CD4-positive, CD25-positive, alpha-beta regulatory T cell (primary cell): Measurements from ENCODE around the gene CD300H. TPM values are rescaled to one million over a fixed set of nuclear protein-coding genes. Genes with fewer than 3 reads are reported as not detected.
A peak's percentile ranks its signal among the peaks of the same experiment; 100 is the strongest.

ENCODE experiments used
- ATAC-seq, 2 donors: fragments of 150-1000 bp; cut with Tn5 transposase; one replicate each; pipeline ENCODE4 v1.10.0; 2021; ENCODE audit warnings: low read depth in 2 of 2, moderate number of reproducible peaks in 2 of 2, moderate library complexity in 1 of 2
- DNase-seq, 3 donors: peaks; one replicate each; pipeline versions ENCODE4 v3.0.0 to v3.0.0-alpha.2; 2012 to 2022; ENCODE audit warnings: mixed read lengths in 1 of 3
- H3K27ac ChIP-seq: one replicate; pipeline ENCODE4 v1.7.0; 2013; ENCODE audit warnings: mild to moderate bottlenecking, low read length; ENCODE audit not compliant: insufficient read depth, poor library complexity, severe bottlenecking
- H3K27me3 ChIP-seq: one replicate; pipeline ENCODE4 v1.7.0; 2013; ENCODE audit warnings: low read length; ENCODE audit not compliant: control insufficient read depth, insufficient read depth
- H3K36me3 ChIP-seq: one replicate; pipeline ENCODE4 v1.7.0; 2013; ENCODE audit warnings: mild to moderate bottlenecking, low read length, moderate library complexity; ENCODE audit not compliant: control insufficient read depth, insufficient read depth
- H3K4me1 ChIP-seq: 2 replicates; pipeline ENCODE4 v1.7.0; 2013; ENCODE audit warnings: mild to moderate bottlenecking, low read length; ENCODE audit not compliant: insufficient read depth, control insufficient read depth, poor library complexity, severe bottlenecking
- H3K4me3 ChIP-seq: one replicate; pipeline ENCODE4 v1.7.0; 2013; ENCODE audit warnings: low read depth, mild to moderate bottlenecking, low read length, moderate library complexity
- H3K9me3 ChIP-seq, 2 experiments: 1 replicate in 1 of 2; 2 replicates in 1 of 2; pipeline ENCODE4 v1.7.0; 2013; ENCODE audit warnings: low read length in 2 of 2, mild to moderate bottlenecking in 1 of 2, moderate library complexity in 1 of 2; ENCODE audit not compliant: control insufficient read depth in 2 of 2
- H3K27ac Mint-ChIP-seq, 3 donors: one replicate each; pipeline ENCODE4 v1.8.0; 2020 to 2022; ENCODE audit warnings: mild to moderate bottlenecking in 3 of 3, mixed read lengths in 3 of 3, moderate library complexity in 2 of 3
- H3K27me3 Mint-ChIP-seq: one replicate; pipeline ENCODE4 v1.8.0; 2022; ENCODE audit warnings: mild to moderate bottlenecking, mixed read lengths
- H3K36me3 Mint-ChIP-seq: one replicate; pipeline ENCODE4 v1.8.0; 2020; ENCODE audit warnings: mixed read lengths
- H3K4me1 Mint-ChIP-seq, 4 donors: one replicate each; pipeline ENCODE4 v1.8.0; 2020 to 2022; ENCODE audit warnings: mixed read lengths in 4 of 4, mild to moderate bottlenecking in 1 of 4
- H3K4me3 Mint-ChIP-seq, 4 donors: one replicate each; pipeline ENCODE4 v1.8.0; 2020 to 2022; ENCODE audit warnings: mild to moderate bottlenecking in 4 of 4, mixed read lengths in 4 of 4, moderate library complexity in 3 of 4
- H3K9me3 Mint-ChIP-seq, 7 donors: one replicate each; pipeline ENCODE4 v1.8.0; 2020 to 2022; ENCODE audit warnings: mixed read lengths in 7 of 7, mild to moderate bottlenecking in 3 of 7, moderate library complexity in 2 of 7
- polyA plus RNA-seq, 4 donors: library from polyadenylated mRNA; unstranded; fragments of 300-500 nt; fragmentation: Illumina TruSeq; gene quantifications; one replicate each; pipeline ENCODE4 v1.2.3, GENCODE V29; 2021
- total RNA-seq: library from RNA; stranded (reverse); gene quantifications from one replicate; pipeline ENCODE4 v1.2.3, GENCODE V29; 2022

The CD300H gene
- total and polyA plus RNA-seq, 5 donors from 2014 or later: 0.37 TPM; not detected in 4

DNA sequence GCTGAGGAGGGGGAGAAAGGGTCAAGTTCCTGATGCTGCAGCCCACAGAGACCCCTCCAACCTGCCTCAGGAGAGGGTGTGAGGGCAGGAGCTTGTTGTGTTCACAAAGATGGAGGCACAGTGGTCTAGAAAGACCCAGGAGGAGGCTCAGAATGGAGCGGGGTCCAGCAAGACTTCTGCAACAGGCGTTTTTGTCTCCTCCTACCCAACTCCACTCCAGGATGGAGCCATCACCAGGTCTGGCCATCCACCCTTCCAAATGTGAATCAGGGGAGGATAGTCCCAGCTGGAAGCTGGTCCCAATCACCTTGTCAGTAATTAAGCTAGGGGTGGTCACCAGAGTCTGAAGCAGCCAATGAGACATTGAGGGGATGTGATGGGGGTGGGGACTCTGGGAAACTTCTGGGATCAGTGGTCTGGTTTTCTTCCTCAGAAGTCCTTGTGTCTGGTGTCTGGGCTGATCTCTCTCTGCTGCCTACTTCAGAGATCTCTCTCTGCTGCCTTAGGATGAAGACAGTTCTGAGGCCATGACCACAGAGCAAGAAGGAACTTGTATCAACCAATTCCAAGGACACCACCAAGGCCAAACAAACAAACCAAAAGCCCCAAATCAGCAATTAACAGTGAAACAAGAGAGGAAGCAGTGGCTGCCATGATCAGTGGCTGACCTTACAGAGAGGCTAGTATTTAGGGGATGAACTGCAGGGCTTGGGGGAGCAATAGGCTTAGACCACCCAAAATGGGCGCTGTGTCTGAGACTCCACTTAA lies 50.6 kb downstream of the CD300H start:
- H3K9me3 Mint-ChIP-seq: peaks cover 0 to 20% (median 8%) of the 10 kb centered on the region in 7 donors
- H3K4me1 Mint-ChIP-seq: peaks cover 0 to 4% (median 1%) of the 10 kb centered on the region in 4 donors
- ATAC-seq: no peak
- H3K36me3 Mint-ChIP-seq: peaks cover 9% of the 10 kb centered on the region
- Histone ChIP-seq H3K27me3 (peaks cover 5% of the 10 kb centered on the region), H3K27ac (no peak overlapping the region), H3K4me1 (no peaks in the 10 kb centered on the region), H3K36me3 (no peaks in the 10 kb centered on the region), H3K4me3 (no peak overlapping the region), H3K9me3 (peaks cover 0 to 3% of the 10 kb centered on the region in 2 experiments)
- DNase-seq: no peak
- H3K27ac Mint-ChIP-seq: no peak overlapping the region
- no peak overlapping the region for H3K4me3 Mint-ChIP-seq
- H3K27me3 Mint-ChIP-seq: peaks cover 31% of the 10 kb centered on the region

DNA sequence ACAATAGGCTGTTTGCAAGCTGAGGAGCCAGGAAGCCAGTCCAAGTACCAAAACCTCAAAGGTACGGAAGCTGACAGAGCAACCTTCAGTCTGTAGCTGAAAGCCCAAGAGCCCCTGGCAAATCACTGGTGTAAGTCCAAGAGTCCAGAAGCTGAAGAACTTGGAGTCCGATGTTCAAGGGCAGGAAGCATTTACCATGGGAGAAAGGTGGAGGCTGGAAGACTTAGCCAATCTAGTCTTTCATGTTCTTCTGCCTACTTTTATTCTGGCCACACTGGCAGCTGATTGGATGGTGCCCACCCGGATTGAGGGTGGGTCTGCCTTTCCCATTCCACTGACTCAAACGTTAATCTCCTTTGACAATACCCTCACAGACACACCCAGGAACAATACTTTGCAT lies 51.4 kb downstream of the CD300H start:
- H3K36me3 ChIP-seq: no peaks in the 10 kb centered on the region
- H3K27ac ChIP-seq: no peak overlapping the region
- peaks cover 0 to 4% (median 1%) of the 10 kb centered on the region in 4 donors for H3K4me1 Mint-ChIP-seq
- no peaks in the 10 kb centered on the region for H3K4me1 ChIP-seq
- ATAC-seq: no peak
- H3K27ac Mint-ChIP-seq: no peak overlapping the region
- DNase-seq: no peak
- peaks cover 9% of the 10 kb centered on the region for H3K36me3 Mint-ChIP-seq
- peaks cover 0 to 3% of the 10 kb centered on the region in 2 experiments for H3K9me3 ChIP-seq
- peaks cover 5% of the 10 kb centered on the region for H3K27me3 ChIP-seq
- H3K27me3 Mint-ChIP-seq: peaks cover 39% of the 10 kb centered on the region
- H3K9me3 Mint-ChIP-seq: peaks cover 0 to 20% (median 8%) of the 10 kb centered on the region in 7 donors
- H3K4me3 ChIP-seq: no peak overlapping the region
- no peak overlapping the region for H3K4me3 Mint-ChIP-seq

DNA sequence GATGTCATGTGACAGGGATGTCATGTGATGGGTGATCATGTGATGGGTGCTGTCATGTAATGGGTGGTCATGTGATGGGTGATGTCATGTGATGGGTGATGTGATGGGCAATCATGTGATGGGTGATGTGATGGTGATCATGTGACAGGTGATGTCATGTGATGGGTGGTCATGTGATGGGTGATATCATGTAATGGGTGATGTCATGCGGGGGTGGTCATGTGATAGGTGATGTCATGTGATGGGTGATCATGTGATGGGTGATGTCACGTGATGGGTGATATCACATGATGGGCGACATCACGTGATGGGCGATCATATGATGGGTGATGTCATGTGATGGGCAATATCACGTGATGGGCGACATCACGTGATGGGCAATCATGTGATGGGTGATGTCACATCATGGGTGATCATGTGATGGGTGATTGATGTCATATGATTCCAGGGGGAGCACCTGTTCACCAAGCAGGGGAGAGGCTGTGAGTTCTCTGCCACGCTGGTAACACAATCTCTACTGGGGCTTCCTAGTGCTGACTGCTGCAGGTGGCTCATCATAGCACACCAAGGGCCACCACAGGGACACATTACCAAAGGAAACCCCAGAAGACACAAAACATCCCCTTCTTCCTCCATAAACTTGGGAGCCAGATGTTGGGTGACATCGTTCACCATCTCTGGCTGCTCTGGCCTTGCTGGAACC lies 52.5 kb downstream of the CD300H start:
- no peaks in the 10 kb centered on the region for H3K36me3 ChIP-seq
- H3K4me3 ChIP-seq: no peak overlapping the region
- H3K4me1 ChIP-seq: no peaks in the 10 kb centered on the region
- peaks cover 9% of the 10 kb centered on the region for H3K36me3 Mint-ChIP-seq
- peaks cover 42% of the 10 kb centered on the region for H3K27me3 Mint-ChIP-seq
- H3K27ac Mint-ChIP-seq: peak overlapping the region in 2 of 3 donors; percentile 67 to 94
- no peak overlapping the region for H3K27ac ChIP-seq
- DNase-seq (peak in 1 of 3 donors; percentile 23), ATAC-seq (peak; percentile 16 to 22)
- peaks cover 0 to 4% (median 1%) of the 10 kb centered on the region in 4 donors for H3K4me1 Mint-ChIP-seq
- H3K9me3 Mint-ChIP-seq: peaks cover 0 to 20% (median 8%) of the 10 kb centered on the region in 7 donors
- H3K4me3 Mint-ChIP-seq: peak overlapping the region; percentile 48 to 93 (median 76)
- H3K27me3 ChIP-seq: peaks cover 5% of the 10 kb centered on the region
- peaks cover 0 to 3% of the 10 kb centered on the region in 2 experiments for H3K9me3 ChIP-seq

DNA sequence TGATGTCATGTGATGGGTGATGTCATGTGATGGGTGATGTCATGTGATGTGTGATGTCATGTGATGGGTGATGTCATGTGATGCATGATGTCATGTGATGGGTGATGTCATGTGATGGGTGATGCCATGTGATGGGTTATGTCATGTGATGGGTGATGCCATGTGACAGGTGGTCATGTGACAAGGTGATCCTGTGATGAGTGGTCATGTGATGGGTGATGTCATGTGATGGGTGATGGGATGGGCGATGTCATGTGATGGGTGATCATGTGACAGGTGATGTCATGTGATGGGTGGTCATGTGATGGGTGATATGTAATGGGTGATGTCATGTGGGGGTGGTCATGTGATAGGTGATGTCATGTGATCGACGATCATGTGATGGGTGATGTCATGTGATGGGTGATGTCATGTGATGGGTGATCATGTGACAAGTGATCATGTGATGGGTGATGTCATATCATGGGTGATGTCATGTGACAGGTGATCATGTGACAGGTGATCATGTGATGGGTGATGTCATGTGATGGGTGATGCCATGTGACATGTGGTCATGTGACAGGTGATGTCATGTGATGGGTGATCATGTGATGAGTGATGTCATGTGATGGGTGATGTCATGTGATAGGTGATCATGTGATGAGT lies 53.2 kb downstream of the CD300H start:
- peaks cover 40% of the 10 kb centered on the region for H3K27me3 Mint-ChIP-seq
- H3K4me1 Mint-ChIP-seq: peaks cover 0 to 4% (median 1%) of the 10 kb centered on the region in 4 donors
- H3K4me1 ChIP-seq: no peaks in the 10 kb centered on the region
- DNase-seq (peak; percentile 24 to 57 (median 43)), ATAC-seq (peak; percentile 25 to 41)
- H3K36me3 ChIP-seq: no peaks in the 10 kb centered on the region
- H3K4me3 Mint-ChIP-seq: peak overlapping the region; percentile 48 to 93 (median 76)
- H3K27ac ChIP-seq: no peak overlapping the region
- H3K9me3 ChIP-seq: peaks cover 0 to 3% of the 10 kb centered on the region in 2 experiments
- H3K9me3 Mint-ChIP-seq: peaks cover 0 to 20% (median 8%) of the 10 kb centered on the region in 7 donors
- H3K27ac Mint-ChIP-seq: peak overlapping the region; percentile 27 to 94 (median 67)
- H3K4me3 ChIP-seq: no peak overlapping the region
- H3K27me3 ChIP-seq: peaks cover 6% of the 10 kb centered on the region
- H3K36me3 Mint-ChIP-seq: peaks cover 9% of the 10 kb centered on the region

DNA sequence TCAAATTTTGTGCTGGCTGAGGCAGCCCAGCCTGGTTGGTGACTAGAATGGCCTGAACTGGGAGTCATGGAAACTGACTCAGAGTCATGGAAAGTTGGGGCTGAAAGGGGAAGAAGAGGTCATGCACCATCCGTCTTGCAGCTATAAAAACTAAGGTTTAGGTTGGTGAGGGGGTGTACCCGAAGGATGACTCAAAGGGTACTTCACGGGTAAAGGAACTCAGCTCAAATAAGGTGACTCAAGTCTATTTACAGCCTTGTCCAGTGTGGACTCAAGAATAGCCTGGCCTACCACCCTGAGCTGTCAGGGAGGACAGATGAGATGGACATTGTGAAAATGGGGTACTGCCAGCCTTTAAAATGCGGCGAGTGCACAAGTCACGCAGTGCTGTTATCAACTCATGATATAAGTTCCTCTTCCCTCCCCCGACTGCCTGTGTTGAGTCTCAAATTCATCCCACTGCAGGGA lies 54.7 kb downstream of the CD300H start:
- Histone ChIP-seq H3K4me3 (no peak overlapping the region), H3K9me3 (no peaks in the 10 kb centered on the region), H3K36me3 (no peaks in the 10 kb centered on the region), H3K27ac (no peak overlapping the region), H3K4me1 (no peaks in the 10 kb centered on the region), H3K27me3 (peaks cover 10% of the 10 kb centered on the region)
- Mint-ChIP-seq H3K9me3 (peaks cover 0 to 11% (median 4%) of the 10 kb centered on the region in 7 donors), H3K36me3 (peaks cover 9% of the 10 kb centered on the region), H3K4me1 (peaks cover 0 to 4% (median 1%) of the 10 kb centered on the region in 4 donors), H3K27me3 (peaks cover 47% of the 10 kb centered on the region), H3K27ac (no peak overlapping the region), H3K4me3 (no peak overlapping the region)
- DNase-seq: no peak
- ATAC-seq: peak; percentile 27 to 33

DNA sequence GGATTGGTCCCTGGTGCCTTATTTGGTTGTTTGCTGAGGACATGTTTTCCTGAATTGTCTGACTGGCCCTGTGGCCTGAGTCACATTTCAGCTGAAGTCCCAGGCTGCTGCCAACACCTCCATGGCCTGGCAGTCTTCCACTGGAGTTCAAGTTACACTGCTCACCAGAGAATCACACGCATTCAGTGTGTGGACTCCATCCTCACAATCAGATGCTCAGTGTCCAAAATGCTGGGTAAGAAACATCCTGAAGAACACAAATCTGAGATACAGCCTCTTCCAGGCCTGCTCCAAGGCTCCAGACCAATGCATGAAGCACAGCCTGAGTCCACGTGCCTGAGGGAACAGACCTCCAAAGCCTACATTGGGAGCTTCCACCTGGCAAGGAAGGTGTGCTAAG lies 55.3 kb downstream of the CD300H start:
- Mint-ChIP-seq H3K27me3 (peaks cover 48% of the 10 kb centered on the region), H3K4me3 (no peak overlapping the region), H3K36me3 (peaks cover 9% of the 10 kb centered on the region), H3K9me3 (peaks cover 0 to 11% (median 4%) of the 10 kb centered on the region in 7 donors), H3K27ac (no peak overlapping the region), H3K4me1 (peaks cover 0 to 4% (median 1%) of the 10 kb centered on the region in 4 donors)
- ATAC-seq: no peak
- H3K4me1 ChIP-seq: no peaks in the 10 kb centered on the region
- DNase-seq: no peak
- no peak overlapping the region for H3K27ac ChIP-seq
- no peaks in the 10 kb centered on the region for H3K9me3 ChIP-seq
- no peaks in the 10 kb centered on the region for H3K36me3 ChIP-seq
- H3K4me3 ChIP-seq: no peak overlapping the region
- H3K27me3 ChIP-seq: peaks cover 10% of the 10 kb centered on the region
